Transverse colon (tissue), 4 donors: ENCODE data around the gene NPPB. TPM values are rescaled to one million over a fixed set of nuclear protein-coding genes. Genes with fewer than 3 reads are reported as not detected.

Experiments
- DNase-seq: peaks from one replicate; pipeline ENCODE4 v3.0.0-alpha.2; 2019
- H3K27ac ChIP-seq, 4 donors: fragments of 200-600 bp; sonication (generic); 2 replicates each; pipeline ENCODE4 v1.5.1; 2016 to 2018; ENCODE audit warnings: inconsistent platforms in 4 of 4
- H3K27me3 ChIP-seq: fragments of 200-600 bp; sonication (generic); 2 replicates; pipeline ENCODE4 v1.5.1; 2017; ENCODE audit warnings: inconsistent platforms
- H3K36me3 ChIP-seq, 4 donors: fragments of 200-600 bp; sonication (generic); 2 replicates each; pipeline ENCODE4 v1.5.1; 2017 to 2019; ENCODE audit warnings: inconsistent platforms in 4 of 4
- H3K4me1 ChIP-seq, 4 donors: fragments of 200-600 bp; sonication (generic); 2 replicates each; pipeline ENCODE4 v1.5.1; 2017 to 2020; ENCODE audit warnings: inconsistent platforms in 4 of 4
- H3K4me3 ChIP-seq, 4 donors: fragments of 200-600 bp; sonication (generic); 1 replicate in 1 of 4; 2 replicates in 3 of 4; pipeline versions ENCODE4 v1.5.1 to v1.6.1; 2017 to 2019; ENCODE audit warnings: inconsistent platforms in 4 of 4
- H3K9me3 ChIP-seq, 2 donors: fragments of 200-600 bp; sonication (generic); 2 replicates each; pipeline ENCODE4 v1.5.1; 2017 to 2019; ENCODE audit warnings: inconsistent platforms in 2 of 2
- CTCF ChIP-seq, 5 experiments: fragments of 200-600 bp in 3 of 5; fragments of 450-650 bp in 2 of 5; sonication (generic) in 3 of 5; IDR thresholded peaks; 1 replicate in 2 of 5; 2 replicates in 3 of 5; pipeline ENCODE4 v1.5.1; 2016 to 2017; ENCODE audit warnings: antibody characterized with exemption in 5 of 5, inconsistent platforms in 3 of 5, mild to moderate bottlenecking in 2 of 5, moderate library complexity in 1 of 5
- EP300 ChIP-seq: sonication (generic); formaldehyde crosslinking; IDR thresholded peaks from one replicate; pipeline ENCODE4 v1.6.1; 2017; ENCODE audit warnings: antibody characterized with exemption, low read depth
- POLR2A ChIP-seq: fragments of 450-650 bp; IDR thresholded peaks from one replicate; pipeline ENCODE4 v1.6.1; 2016; ENCODE audit warnings: antibody characterized with exemption, mild to moderate bottlenecking, moderate library complexity
- POLR2AphosphoS5 ChIP-seq, 3 donors: sonication (generic); formaldehyde crosslinking; IDR thresholded peaks; one replicate each; pipeline ENCODE4 v1.6.1; 2016; ENCODE audit warnings: antibody characterized with exemption in 3 of 3
- WGBS, 2 donors: methylation state at CpG; one replicate each; pipeline ENCODE4 v1.1.5; 2018; ENCODE audit warnings: low coverage in 1 of 2; 5-methylcytosine and 5-hydroxymethylcytosine counted together
- in situ Hi-C, 4 donors: fragments of 200-750 bp; cut with MboI; loops; one replicate each; pipeline versions ENCODE4 v1.15.0 to v1.15.1; 2017; ENCODE audit warnings: low sequenced_read_pairs in 3 of 4, low pct_ligation_motif_present in 1 of 4, low pct_unique_long_range_greater_than_20kb in 1 of 4
- intact Hi-C: fragments of 100-400 bp; cut with DNase I; formaldehyde crosslinking; loops from one replicate; pipeline ENCODE4 v1.15.1; 2023; ENCODE audit warnings: low total_unique reads
- total RNA-seq, 4 donors: library from RNA; depleted of rRNA; stranded (reverse); fragments of >200 nt; gene quantifications; one replicate each; pipeline ENCODE4 v1.1.0, GENCODE V29; 2016

The NPPB gene
- total RNA-seq, 4 donors from 2014 or later: not detected

DNA sequence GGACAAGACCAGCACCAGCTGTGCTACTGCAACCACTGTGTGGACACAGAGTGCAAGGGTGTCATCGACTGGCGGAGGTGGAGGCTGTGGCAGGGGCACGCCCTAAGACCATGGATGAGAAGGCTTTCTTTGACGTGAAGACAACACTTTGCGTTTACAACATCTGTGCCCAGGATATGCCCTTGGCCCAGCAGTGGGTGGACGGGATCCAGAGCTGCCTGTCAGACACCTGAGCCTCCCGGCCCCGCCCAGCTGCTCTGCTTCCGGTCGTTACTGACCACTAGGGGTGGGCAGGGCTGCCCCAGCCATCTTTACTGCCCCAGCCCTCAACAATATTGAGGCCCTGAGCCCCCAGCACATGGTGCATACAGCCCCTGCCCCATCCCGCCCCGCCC, 21.4 kb upstream of the NPPB start:
- Histone ChIP-seq H3K36me3 (no peaks in the 10 kb centered on the region), H3K27ac (peak overlapping the region in 1 of 4 donors; percentile 23)

DNA sequence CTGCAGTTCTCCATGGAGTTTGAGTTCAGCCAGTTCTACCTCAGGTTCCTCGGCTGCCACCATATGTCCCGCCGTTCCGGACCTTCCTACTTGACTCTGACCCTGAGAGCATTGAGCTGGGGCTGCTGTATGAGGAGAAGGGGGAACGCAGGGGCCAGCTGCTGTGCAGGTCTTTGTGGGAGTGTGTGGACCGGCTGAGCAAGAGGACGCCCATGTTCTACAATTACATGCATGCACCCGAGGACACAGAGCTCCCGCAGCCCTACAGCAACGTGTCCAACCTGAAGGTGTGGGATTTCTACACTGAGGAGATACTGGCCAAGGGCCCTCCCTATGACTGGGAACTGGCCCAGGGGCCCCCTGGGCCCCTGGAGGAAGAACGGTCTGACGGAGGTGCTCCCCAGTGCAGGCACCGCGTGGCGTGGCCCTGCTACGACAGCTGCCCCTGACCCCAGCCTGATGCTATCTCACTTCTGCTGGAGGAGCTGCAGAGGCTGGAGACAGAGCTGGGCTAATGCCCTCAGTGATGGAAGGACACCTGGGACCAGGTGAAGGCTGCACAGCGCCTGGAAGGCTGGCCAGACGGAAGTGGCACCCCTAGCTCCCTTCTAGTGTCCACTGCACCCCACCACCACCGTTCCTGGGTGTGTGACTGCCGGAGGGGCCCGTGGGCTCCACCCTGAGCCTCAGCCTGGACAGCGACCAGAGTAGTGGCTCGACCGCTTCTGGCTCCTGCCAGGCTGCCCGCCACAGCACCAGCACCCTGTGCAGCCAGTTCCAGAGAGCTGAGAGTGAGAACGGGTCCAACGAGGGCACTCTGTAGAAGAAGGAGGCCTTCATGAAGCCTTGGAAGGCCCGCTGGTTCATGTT, 20.8 kb upstream of the NPPB start:
- Histone ChIP-seq H3K36me3 (no peaks in the 10 kb centered on the region), H3K4me3 (no peak overlapping the region), H3K27me3 (no peaks in the 10 kb centered on the region), H3K4me1 (peaks cover 0 to 10% (median 0%) of the 10 kb centered on the region in 4 donors), H3K9me3 (no peaks in the 10 kb centered on the region), H3K27ac (no peak overlapping the region)
- no peak for DNase-seq
- TF ChIP-seq POLR2A: no peak
- TF ChIP-seq POLR2AphosphoS5 (IDR thresholded peaks at IDR 0.05): no peak
- TF ChIP-seq CTCF (IDR thresholded peaks at IDR 0.05): no peak
- no peak for TF ChIP-seq EP300
- in situ Hi-C loops (no loop called here), intact Hi-C loops (no loop called here)
- 82% methylated on average over 28 of the region's 28 CpGs; no CpG with 5 or more reads in 1 of the 2 donors for WGBS, 2 donors

More for the DNA sequence above, 21.4 kb upstream of the NPPB start:
- intact Hi-C loops: no loop called here
- TF ChIP-seq CTCF (IDR thresholded peaks at IDR 0.05): no peak
- no peak for TF ChIP-seq POLR2A
- no peak for TF ChIP-seq EP300
- TF ChIP-seq POLR2AphosphoS5 (IDR thresholded peaks at IDR 0.05): no peak
- peaks cover 0 to 10% (median 0%) of the 10 kb centered on the region in 4 donors for H3K4me1 ChIP-seq
- 62% methylated on average over 12 of the region's 12 CpGs; no CpG with 5 or more reads in 1 of the 2 donors for WGBS, 2 donors
- H3K27me3 ChIP-seq: no peaks in the 10 kb centered on the region
- in situ Hi-C loops: no loop called here
- no peaks in the 10 kb centered on the region for H3K9me3 ChIP-seq
- no peak for DNase-seq
- no peak overlapping the region for H3K4me3 ChIP-seq

GRCh38 chr1:11878891-11879190, 20.1 kb upstream of the NPPB start:
- Histone ChIP-seq H3K36me3 (no peaks in the 10 kb centered on the region), H3K4me1 (peaks cover 0 to 10% (median 0%) of the 10 kb centered on the region in 4 donors), H3K9me3 (no peaks in the 10 kb centered on the region), H3K27ac (no peak overlapping the region), H3K27me3 (no peaks in the 10 kb centered on the region), H3K4me3 (no peak overlapping the region)
- DNase-seq: no peak
- 87% methylated on average over 6 of the region's 6 CpGs; no CpG with 5 or more reads in 1 of the 2 donors for whole genome bisulfite sequencing, 2 donors
- in situ Hi-C loops: no loop called here
- intact Hi-C loops: no loop called here
- no peak for TF ChIP-seq POLR2AphosphoS5 (IDR thresholded peaks at IDR 0.05)
- TF ChIP-seq EP300: no peak
- no peak for TF ChIP-seq CTCF (IDR thresholded peaks at IDR 0.05)
- TF ChIP-seq POLR2A: no peak

DNA sequence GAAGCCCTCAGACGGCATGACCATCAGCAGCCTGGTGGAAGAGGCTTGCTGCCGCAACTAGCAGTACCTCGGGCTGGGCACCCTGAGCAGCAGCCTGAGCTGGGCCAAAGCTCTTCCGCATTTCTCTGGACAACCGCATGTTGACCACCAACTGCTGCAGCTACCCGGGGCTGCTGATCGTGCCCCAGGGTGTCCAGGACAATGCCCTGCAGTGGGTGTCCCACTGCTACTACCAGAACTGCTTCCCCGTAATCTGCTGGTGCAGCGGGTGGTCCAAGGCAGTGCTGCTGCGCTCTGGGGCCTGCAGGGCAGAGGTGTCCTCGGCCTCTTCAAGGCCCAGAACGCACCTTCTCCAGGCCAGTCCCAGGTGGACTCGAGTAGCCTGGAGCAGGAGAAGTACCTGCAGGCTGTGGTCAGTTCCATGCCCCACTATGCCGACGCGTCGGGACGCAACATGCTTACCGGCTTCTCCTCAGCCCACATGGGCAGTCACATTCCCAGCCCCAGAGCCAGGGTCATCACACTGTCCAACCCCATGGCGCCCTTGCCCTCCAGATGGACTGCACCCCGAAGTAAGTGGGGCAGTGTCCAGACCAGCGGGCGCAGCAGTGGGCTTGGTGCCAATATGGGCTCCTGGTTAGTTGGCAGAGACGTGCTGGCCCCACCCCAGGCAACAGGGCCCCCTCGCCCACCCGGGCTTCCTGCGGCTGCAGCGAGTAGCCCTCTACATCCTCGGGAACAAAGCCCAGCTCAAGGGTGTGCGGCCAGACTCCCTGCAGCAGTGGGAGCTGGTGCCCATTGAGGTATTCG, 19.5 kb upstream of the NPPB start:
- intact Hi-C loops: no loop called here
- no peaks in the 10 kb centered on the region for H3K36me3 ChIP-seq
- H3K27me3 ChIP-seq: no peaks in the 10 kb centered on the region
- H3K4me3 ChIP-seq: no peak overlapping the region
- DNase-seq: no peak
- TF ChIP-seq POLR2A (no peak), EP300 (no peak), POLR2AphosphoS5 (IDR thresholded peaks at IDR 0.05) (no peak), CTCF (IDR thresholded peaks at IDR 0.05) (no peak)
- WGBS, 2 donors: 79% methylated on average over 23 of the region's 31 CpGs; no CpG with 5 or more reads in 1 of the 2 donors
- H3K4me1 ChIP-seq: peaks cover 0 to 10% (median 0%) of the 10 kb centered on the region in 4 donors
- in situ Hi-C loops: no loop called here
- H3K9me3 ChIP-seq: no peaks in the 10 kb centered on the region
- H3K27ac ChIP-seq: no peak overlapping the region
